Adrenal gland (tissue), 12 donors: ENCODE results near the gene BTBD9. TPM values are rescaled to one million over a fixed set of nuclear protein-coding genes. Genes with fewer than 3 reads are reported as not detected.

ENCODE experiments used
- DNase-seq, 7 donors: peaks; one replicate each; pipeline ENCODE4 v3.0.0-alpha.2; 2019 to 2020
- H3K27ac ChIP-seq, 5 donors: fragments of 200-600 bp; sonication (generic) in 4 of 5; 1 replicate in 3 of 5; 2 replicates in 2 of 5; pipeline versions ENCODE4 v1.5.1 to v1.8.0; 2016 to 2020; ENCODE audit warnings: mild to moderate bottlenecking in 1 of 5
- H3K27me3 ChIP-seq: fragments of 200-600 bp; 2 replicates; pipeline ENCODE4 v1.8.0; 2021
- H3K36me3 ChIP-seq, 2 donors: fragments of 200-600 bp; replicated peaks in 1 of 2; 1 replicate in 1 of 2; 2 replicates in 1 of 2; pipeline versions ENCODE4 v1.5.1 to v1.8.0; 2018 to 2022
- H3K4me1 ChIP-seq, 2 donors: fragments of 200-600 bp; replicated peaks in 1 of 2; 1 replicate in 1 of 2; 2 replicates in 1 of 2; pipeline versions ENCODE4 v1.5.1 to v1.8.0; 2018 to 2021
- H3K4me3 ChIP-seq, 4 donors: fragments of 200-600 bp; sonication (generic) in 3 of 4; one replicate each; pipeline ENCODE4 v1.5.1; 2016 to 2018
- H3K9me3 ChIP-seq, 3 donors: fragments of 200-600 bp; sonication (generic) in 1 of 3; replicated peaks in 1 of 3; 1 replicate in 2 of 3; 2 replicates in 1 of 3; pipeline versions ENCODE4 v1.5.1 to v1.8.0; 2016 to 2021
- POLR2A ChIP-seq, 2 donors: fragments of 450-650 bp; IDR thresholded peaks; one replicate each; pipeline ENCODE4 v1.6.1; 2017; ENCODE audit warnings: antibody characterized with exemption in 2 of 2, mild to moderate bottlenecking in 2 of 2, moderate library complexity in 1 of 2
- WGBS, 4 donors: extraction: QIAGEN DNeasy Blood & Tissue Kit in 2 of 4; methylation state at CpG; one replicate each; pipeline versions ENCODE4 v1.1.5 to v1.1.7; 2013 to 2017; 5-methylcytosine and 5-hydroxymethylcytosine counted together
- intact Hi-C, 2 donors: fragments of 100-400 bp; cut with DNase I; formaldehyde crosslinking; loops; one replicate each; pipeline versions ENCODE4 v1.14.1 to v1.15.0; 2022 to 2023
- polyA plus RNA-seq, 3 donors: library from polyadenylated mRNA; stranded (reverse); fragments of 200-250 nt in 2 of 3; fragments of 350-450 nt in 1 of 3; fragmentation: Illumina TruSeq in 1 of 3; extraction: RNeasy Lipid Tissue Mini Kit (QIAGEN cat#74804) in 1 of 3; gene quantifications; one replicate each; pipeline ENCODE4 v1.2.3, GENCODE V29; 2013 to 2014
- total RNA-seq, 9 donors: library from RNA; depleted of rRNA in 4 of 9; stranded (reverse); fragments of >200 nt in 4 of 9; fragments of 120-200 nt in 1 of 9; fragmentation: NEBNext Ultra II Directional in 1 of 9; extraction: Animal tissue kit (Norgen Biotek cat#: 25700) in 1 of 9; gene quantifications; one replicate each; pipeline versions ENCODE4 v1.1.0 to v1.2.4, GENCODE V29; 2013 to 2023
- TF ChIP-seq, protein P1 (sequence below), 6 experiments: fragments of 450-650 bp in 4 of 6; fragments of 200-600 bp in 2 of 6; sonication (generic) in 1 of 6; IDR thresholded peaks; 1 replicate in 5 of 6; 2 replicates in 1 of 6; pipeline versions ENCODE4 v1.5.1 to v1.8.0; 2016 to 2021; ENCODE audit warnings: antibody characterized with exemption in 6 of 6, mild to moderate bottlenecking in 2 of 6, moderate library complexity in 1 of 6
- donor health status: healthy with polysubstance abuse.
- donor health status: Bipolar disorder and iron deficiency.
- donor health status: DM: yes; HTN: yes; CAD: no.
- donor health status: DM: no; HTN: no; CAD: no.
- donor health status: DM: no; HTN: no; CAD: no.
- donor health status: DM: yes; HTN: yes; CAD: no.

The BTBD9 gene
- total and polyA plus RNA-seq, 12 donors = 2.4 to 29.6 (median 18.1) TPM

GRCh38 chr6:38150681-38151296 lies 488.9 kb downstream of the BTBD9 start:
- no peak for DNase-seq
- TF ChIP-seq, protein P1, sequence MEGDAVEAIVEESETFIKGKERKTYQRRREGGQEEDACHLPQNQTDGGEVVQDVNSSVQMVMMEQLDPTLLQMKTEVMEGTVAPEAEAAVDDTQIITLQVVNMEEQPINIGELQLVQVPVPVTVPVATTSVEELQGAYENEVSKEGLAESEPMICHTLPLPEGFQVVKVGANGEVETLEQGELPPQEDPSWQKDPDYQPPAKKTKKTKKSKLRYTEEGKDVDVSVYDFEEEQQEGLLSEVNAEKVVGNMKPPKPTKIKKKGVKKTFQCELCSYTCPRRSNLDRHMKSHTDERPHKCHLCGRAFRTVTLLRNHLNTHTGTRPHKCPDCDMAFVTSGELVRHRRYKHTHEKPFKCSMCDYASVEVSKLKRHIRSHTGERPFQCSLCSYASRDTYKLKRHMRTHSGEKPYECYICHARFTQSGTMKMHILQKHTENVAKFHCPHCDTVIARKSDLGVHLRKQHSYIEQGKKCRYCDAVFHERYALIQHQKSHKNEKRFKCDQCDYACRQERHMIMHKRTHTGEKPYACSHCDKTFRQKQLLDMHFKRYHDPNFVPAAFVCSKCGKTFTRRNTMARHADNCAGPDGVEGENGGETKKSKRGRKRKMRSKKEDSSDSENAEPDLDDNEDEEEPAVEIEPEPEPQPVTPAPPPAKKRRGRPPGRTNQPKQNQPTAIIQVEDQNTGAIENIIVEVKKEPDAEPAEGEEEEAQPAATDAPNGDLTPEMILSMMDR (IDR thresholded peaks at IDR 0.05) = no peak
- TF ChIP-seq POLR2A (IDR thresholded peaks at IDR 0.05) = no peak
- H3K36me3 ChIP-seq = peaks cover 0 to 13% of the 10 kb centered on the region in 2 donors
- intact Hi-C loops = no loop called here
- 89 to 99% (median 97%) methylated on average over 5 to 11 of the region's 11 CpGs for WGBS, 4 donors
- no peaks in the 10 kb centered on the region for H3K9me3 ChIP-seq
- no peak overlapping the region for H3K27ac ChIP-seq
- no peak overlapping the region for H3K4me3 ChIP-seq
- H3K27me3 ChIP-seq = no peaks in the 10 kb centered on the region
- no peaks in the 10 kb centered on the region for H3K4me1 ChIP-seq

DNA sequence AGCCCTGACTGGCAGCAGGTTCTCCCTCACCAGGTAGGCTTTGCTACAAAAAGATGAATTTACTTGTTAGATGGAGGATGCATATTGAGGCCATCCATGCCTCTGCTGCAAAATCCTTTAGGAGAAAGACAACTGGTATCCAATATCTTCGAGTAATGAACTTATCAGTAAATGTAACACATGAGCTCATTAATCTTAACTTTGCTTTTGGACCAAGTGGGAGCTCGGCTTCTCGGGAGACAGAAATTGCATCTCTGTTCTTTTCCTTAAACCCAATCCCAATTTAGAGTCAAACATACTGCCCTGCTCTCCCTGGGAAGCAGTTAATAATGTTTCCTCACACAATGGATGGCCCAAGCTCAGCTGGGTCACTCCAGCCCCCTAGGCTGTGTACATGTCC lies 489.7 kb downstream of the BTBD9 start:
- Histone ChIP-seq H3K27ac (no peak overlapping the region), H3K36me3 (peaks cover 0 to 13% of the 10 kb centered on the region in 2 donors), H3K4me3 (no peak overlapping the region), H3K9me3 (no peaks in the 10 kb centered on the region), H3K27me3 (no peaks in the 10 kb centered on the region), H3K4me1 (no peaks in the 10 kb centered on the region)
- intact Hi-C loops = no loop called here
- no peak for DNase-seq
- 42 to 92% (median 79%) methylated on average over 3 of the region's 3 CpGs for WGBS, 4 donors
- TF ChIP-seq, protein P1 (IDR thresholded peaks at IDR 0.05) = no peak
- no peak for TF ChIP-seq POLR2A (IDR thresholded peaks at IDR 0.05)

DNA sequence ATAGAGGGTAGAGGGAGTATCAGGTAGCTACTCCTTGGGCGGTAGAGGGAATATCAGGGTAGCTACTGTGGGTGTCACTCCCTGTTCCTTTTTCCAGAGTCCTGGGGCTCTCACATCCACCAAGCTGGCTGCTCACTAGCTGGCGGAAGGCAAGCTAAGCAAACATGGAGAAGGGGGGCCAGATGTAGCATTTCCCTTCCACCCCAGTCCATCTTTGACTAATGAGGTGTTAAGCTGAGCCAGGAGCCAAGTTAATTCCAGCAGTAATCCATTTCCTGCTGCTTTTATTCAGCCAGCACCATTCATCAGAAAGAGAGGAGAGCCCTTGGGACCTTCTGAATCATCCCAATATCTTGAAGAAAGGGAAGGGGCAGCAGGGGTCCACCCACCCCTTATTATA lies 490.2 kb downstream of the BTBD9 start:
- intact Hi-C loops = no loop called here

GRCh38 chr6:38148606-38149005 lies 491.1 kb downstream of the BTBD9 start:
- Histone ChIP-seq H3K4me1 (no peaks in the 10 kb centered on the region), H3K27ac (no peak overlapping the region)

More for the DNA sequence above, 490.2 kb downstream of the BTBD9 start:
- Histone ChIP-seq H3K9me3 (no peaks in the 10 kb centered on the region), H3K4me1 (no peaks in the 10 kb centered on the region), H3K27me3 (no peaks in the 10 kb centered on the region), H3K27ac (no peak overlapping the region), H3K4me3 (no peak overlapping the region), H3K36me3 (peaks cover 0 to 13% of the 10 kb centered on the region in 2 donors)
- WGBS, 4 donors = 75 to 91% (median 83%) methylated on average over 1 to 2 of the region's 2 CpGs
- DNase-seq = no peak
- TF ChIP-seq, protein P1 (IDR thresholded peaks at IDR 0.05) = no peak
- no peak for TF ChIP-seq POLR2A (IDR thresholded peaks at IDR 0.05)

More at GRCh38 chr6:38148606-38149005, 491.1 kb downstream of the BTBD9 start:
- no peak for DNase-seq
- intact Hi-C loops = no loop called here
- 83 to 91% (median 89%) methylated on average over 2 of the region's 2 CpGs for WGBS, 4 donors
- Histone ChIP-seq H3K27me3 (no peaks in the 10 kb centered on the region), H3K4me3 (no peak overlapping the region), H3K36me3 (peaks cover 0 to 13% of the 10 kb centered on the region in 2 donors), H3K9me3 (no peaks in the 10 kb centered on the region)
- no peak for TF ChIP-seq POLR2A (IDR thresholded peaks at IDR 0.05)
- TF ChIP-seq, protein P1 (IDR thresholded peaks at IDR 0.05) = no peak
